ENCODE measurements around the gene ZNF710. TPM values are rescaled to one million over a fixed set of nuclear protein-coding genes. Genes with fewer than 3 reads are reported as not detected.
"Not testable (repeated sequence)": the region's sequence is repeated elsewhere in the genome, so short reads cannot be mapped to it uniquely, and the experiment has no call there.

ZNF710 gene
- polyA plus RNA-seq, 1 experiment, result 2.0 TPM

- H3K4me3 ChIP-seq (ENCODE audit: low read depth, low read length), result no peak overlapping the region
- CTCF ChIA-PET, result no interaction called here
- no peak for TF ChIP-seq CTCF (IDR thresholded peaks at IDR 0.05; ENCODE audit: insufficient read depth, low read depth, low read length)
- no peaks in the 10 kb centered on the region for H3K27me3 ChIP-seq (ENCODE audit: control insufficient read depth, insufficient read depth, low read length)
- no peak for DNase-seq (ENCODE audit: low read depth)
- H3K36me3 ChIP-seq (ENCODE audit: control insufficient read depth, insufficient read depth, low read length), result no peaks in the 10 kb centered on the region
- POLR2A ChIA-PET, result no interaction called here
These were observed 103.4 kb downstream of the ZNF710 start for GRCh38 chr15:90104551-90104950.

- no peak for TF ChIP-seq CTCF (IDR thresholded peaks at IDR 0.05; ENCODE audit: insufficient read depth, low read depth, low read length)
- DNase-seq (ENCODE audit: low read depth), result no peak
- H3K27me3 ChIP-seq (ENCODE audit: control insufficient read depth, insufficient read depth, low read length), result no peaks in the 10 kb centered on the region
- POLR2A ChIA-PET, result no interaction called here
- CTCF ChIA-PET, result interaction anchor here (1.3 kb wide), 1 partner anchor 12 kb away, joined by 3 read pairs; no protein-coding TSS in a partner anchor
- H3K36me3 ChIP-seq (ENCODE audit: control insufficient read depth, insufficient read depth, low read length), result no peaks in the 10 kb centered on the region
- H3K4me3 ChIP-seq (ENCODE audit: low read depth, low read length), result no peak overlapping the region
These were observed 104.4 kb downstream of the ZNF710 start for GRCh38 chr15:90105521-90105920.

- no peak overlapping the region for H3K4me3 ChIP-seq (ENCODE audit: low read depth, low read length)
- TF ChIP-seq CTCF (IDR thresholded peaks at IDR 0.05; ENCODE audit: insufficient read depth, low read depth, low read length), result no peak
- POLR2A ChIA-PET, result interaction anchor here (0.6 kb wide), 1 partner anchor 547 kb away, joined by 5 read pairs; no protein-coding TSS in a partner anchor
- no peaks in the 10 kb centered on the region for H3K27me3 ChIP-seq (ENCODE audit: control insufficient read depth, insufficient read depth, low read length)
- CTCF ChIA-PET, result interaction anchor here (0.6 to 1.5 kb wide), 4 partner anchors 11 to 115 kb away, joined by 3 to 4 read pairs (median 3); no protein-coding TSS in a partner anchor
- no peak for DNase-seq (ENCODE audit: low read depth)
- no peaks in the 10 kb centered on the region for H3K36me3 ChIP-seq (ENCODE audit: control insufficient read depth, insufficient read depth, low read length)
These were observed 105.5 kb downstream of the ZNF710 start for GRCh38 chr15:90106522-90107117.

GRCh38 chr15:90108038-90108437 is 106.9 kb downstream of the ZNF710 start:
- H3K27me3 ChIP-seq (ENCODE audit: control insufficient read depth, insufficient read depth, low read length); CTCF ChIA-PET; DNase-seq (ENCODE audit: low read depth); H3K36me3 ChIP-seq (ENCODE audit: control insufficient read depth, insufficient read depth, low read length); H3K4me3 ChIP-seq (ENCODE audit: low read depth, low read length); POLR2A ChIA-PET: not testable (repeated sequence)

GRCh38 chr15:90109163-90109751 is 108.1 kb downstream of the ZNF710 start:
- POLR2A ChIA-PET; H3K36me3 ChIP-seq (ENCODE audit: control insufficient read depth, insufficient read depth, low read length); DNase-seq (ENCODE audit: low read depth); H3K4me3 ChIP-seq (ENCODE audit: low read depth, low read length); H3K27me3 ChIP-seq (ENCODE audit: control insufficient read depth, insufficient read depth, low read length): not testable (repeated sequence)
- CTCF ChIA-PET, result interaction anchor here (1.0 kb wide), 1 partner anchor 37 kb away, joined by 3 read pairs; no protein-coding TSS in a partner anchor

- no peaks in the 10 kb centered on the region for H3K36me3 ChIP-seq (ENCODE audit: control insufficient read depth, insufficient read depth, low read length)
- no peak overlapping the region for H3K4me3 ChIP-seq (ENCODE audit: low read depth, low read length)
- TF ChIP-seq CTCF (IDR thresholded peaks at IDR 0.05; ENCODE audit: insufficient read depth, low read depth, low read length), result no peak
- CTCF ChIA-PET, result interaction anchor here (0.9 to 1.2 kb wide), 2 partner anchors 9 to 42 kb away, joined by 3 to 5 read pairs; no protein-coding TSS in a partner anchor
- no peak for DNase-seq (ENCODE audit: low read depth)
- no peaks in the 10 kb centered on the region for H3K27me3 ChIP-seq (ENCODE audit: control insufficient read depth, insufficient read depth, low read length)
- POLR2A ChIA-PET, result interaction anchor here (0.6 to 1.0 kb wide), 2 partner anchors 11 to 99 kb away, joined by 3 to 7 read pairs; no protein-coding TSS in a partner anchor
These were observed 112.0 kb downstream of the ZNF710 start for GRCh38 chr15:90113166-90113565.

Data from BJ (cell line).